Activated CD8-positive, alpha-beta memory T cell treated with anti-CD3 and anti-CD28 coated beads for 1 hour (primary cell): ENCODE data around the gene ZSCAN9.
A peak's percentile ranks its signal among the peaks of the same experiment; 100 is the strongest.

ENCODE experiments used
- DNase-seq, 2 donors: peaks; one replicate each; pipeline ENCODE4 v3.0.0-alpha.2; 2020; ENCODE audit warnings: low read depth in 1 of 2; ENCODE audit errors: extremely low read depth in 1 of 2

ZSCAN9 gene

GRCh38 chr6:28225056-28225834, at the start of gene ZSCAN9:
Gene ZSCAN9, plus strand, starts transcription at chr6:28225275. Its CDS starts 1,810 bp downstream, at chr6:28227085.
- DNase-seq: peak in 1 of 2 donors; percentile 6

- DNase-seq: no peak
Measured at GRCh38 chr6:28176373-28176772, 48.7 kb upstream of the ZSCAN9 start.

- DNase-seq: no peak
Measured at GRCh38 chr6:28182255-28182654, 42.8 kb upstream of the ZSCAN9 start.

- DNase-seq: no peak
Measured at GRCh38 chr6:28188111-28188979, 36.7 kb upstream of the ZSCAN9 start.

GRCh38 chr6:28200020-28200419, 25.1 kb upstream of the ZSCAN9 start:
- no peak for DNase-seq

GRCh38 chr6:28203201-28203600, 21.9 kb upstream of the ZSCAN9 start:
- no peak for DNase-seq

- DNase-seq: no peak
Measured at GRCh38 chr6:28205879-28206278, 19.2 kb upstream of the ZSCAN9 start.

GRCh38 chr6:28206527-28206926, 18.5 kb upstream of the ZSCAN9 start:
- DNase-seq: no peak

GRCh38 chr6:28206928-28207509, 18.1 kb upstream of the ZSCAN9 start:
- no peak for DNase-seq

GRCh38 chr6:28207510-28208110, 17.5 kb upstream of the ZSCAN9 start:
- DNase-seq: no peak

GRCh38 chr6:28208111-28208659, 16.9 kb upstream of the ZSCAN9 start:
- DNase-seq: no peak

- DNase-seq: no peak
Measured at GRCh38 chr6:28209753-28210535, 15.1 kb upstream of the ZSCAN9 start.

- DNase-seq: no peak
Measured at GRCh38 chr6:28211840-28212509, 13.1 kb upstream of the ZSCAN9 start.

- no peak for DNase-seq
Measured at GRCh38 chr6:28212510-28213212, 12.4 kb upstream of the ZSCAN9 start.

- no peak for DNase-seq
Measured at GRCh38 chr6:28213213-28213523, 11.9 kb upstream of the ZSCAN9 start.

- no peak for DNase-seq
Measured at GRCh38 chr6:28215425-28215824, 9.7 kb upstream of the ZSCAN9 start.

GRCh38 chr6:28217890-28218289, 7.2 kb upstream of the ZSCAN9 start:
- DNase-seq: no peak

- DNase-seq: no peak
Measured at GRCh38 chr6:28218312-28219248, 6.5 kb upstream of the ZSCAN9 start.
